ENCODE results near the gene COX7A2. TPM values are rescaled to one million over a fixed set of nuclear protein-coding genes. Genes with fewer than 3 reads are reported as not detected.

Gene COX7A2
- total RNA-seq = 368 and 650 TPM in 2 replicates

GRCh38 chr6:75243333-75244062 is at the start of gene COX7A2:
TSS of gene COX7A2 (minus strand) at chr6:75243801. CDS start at chr6:75243734, 67 bp downstream.

GRCh38 chr6:75284632-75285282 is 41.2 kb upstream of the COX7A2 start, which contains the start of gene TMEM30A:
TSS of gene TMEM30A (minus strand) at chr6:75284792. CDS start at chr6:75284638, 154 bp downstream.

GRCh38 chr6:75205776-75206575 is 37.6 kb downstream of the COX7A2 start, which contains the start of gene COL12A1:
TSS of gene COL12A1 (minus strand) at chr6:75206053. CDS start at chr6:75202792, 3,261 bp downstream.

Other genes starting within 250 kb of the COX7A2 start
- 179 and 194 TPM in 2 replicates for gene COL12A1, start 37.7 kb downstream of the COX7A2 start, total RNA-seq
- 81.2 and 108 TPM in 2 replicates for gene TMEM30A, start 41.0 kb upstream of the COX7A2 start, total RNA-seq
- gene FILIP1, start 250.0 kb upstream of the COX7A2 start, total RNA-seq = 2.7 and 5.7 TPM in 2 replicates

All from cardiac atrium fibroblast (primary cell).